ENCODE data around the gene NCAPD2.

The NCAPD2 gene, protein sequence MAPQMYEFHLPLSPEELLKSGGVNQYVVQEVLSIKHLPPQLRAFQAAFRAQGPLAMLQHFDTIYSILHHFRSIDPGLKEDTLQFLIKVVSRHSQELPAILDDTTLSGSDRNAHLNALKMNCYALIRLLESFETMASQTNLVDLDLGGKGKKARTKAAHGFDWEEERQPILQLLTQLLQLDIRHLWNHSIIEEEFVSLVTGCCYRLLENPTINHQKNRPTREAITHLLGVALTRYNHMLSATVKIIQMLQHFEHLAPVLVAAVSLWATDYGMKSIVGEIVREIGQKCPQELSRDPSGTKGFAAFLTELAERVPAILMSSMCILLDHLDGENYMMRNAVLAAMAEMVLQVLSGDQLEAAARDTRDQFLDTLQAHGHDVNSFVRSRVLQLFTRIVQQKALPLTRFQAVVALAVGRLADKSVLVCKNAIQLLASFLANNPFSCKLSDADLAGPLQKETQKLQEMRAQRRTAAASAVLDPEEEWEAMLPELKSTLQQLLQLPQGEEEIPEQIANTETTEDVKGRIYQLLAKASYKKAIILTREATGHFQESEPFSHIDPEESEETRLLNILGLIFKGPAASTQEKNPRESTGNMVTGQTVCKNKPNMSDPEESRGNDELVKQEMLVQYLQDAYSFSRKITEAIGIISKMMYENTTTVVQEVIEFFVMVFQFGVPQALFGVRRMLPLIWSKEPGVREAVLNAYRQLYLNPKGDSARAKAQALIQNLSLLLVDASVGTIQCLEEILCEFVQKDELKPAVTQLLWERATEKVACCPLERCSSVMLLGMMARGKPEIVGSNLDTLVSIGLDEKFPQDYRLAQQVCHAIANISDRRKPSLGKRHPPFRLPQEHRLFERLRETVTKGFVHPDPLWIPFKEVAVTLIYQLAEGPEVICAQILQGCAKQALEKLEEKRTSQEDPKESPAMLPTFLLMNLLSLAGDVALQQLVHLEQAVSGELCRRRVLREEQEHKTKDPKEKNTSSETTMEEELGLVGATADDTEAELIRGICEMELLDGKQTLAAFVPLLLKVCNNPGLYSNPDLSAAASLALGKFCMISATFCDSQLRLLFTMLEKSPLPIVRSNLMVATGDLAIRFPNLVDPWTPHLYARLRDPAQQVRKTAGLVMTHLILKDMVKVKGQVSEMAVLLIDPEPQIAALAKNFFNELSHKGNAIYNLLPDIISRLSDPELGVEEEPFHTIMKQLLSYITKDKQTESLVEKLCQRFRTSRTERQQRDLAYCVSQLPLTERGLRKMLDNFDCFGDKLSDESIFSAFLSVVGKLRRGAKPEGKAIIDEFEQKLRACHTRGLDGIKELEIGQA (N-terminal part only)

DNA sequence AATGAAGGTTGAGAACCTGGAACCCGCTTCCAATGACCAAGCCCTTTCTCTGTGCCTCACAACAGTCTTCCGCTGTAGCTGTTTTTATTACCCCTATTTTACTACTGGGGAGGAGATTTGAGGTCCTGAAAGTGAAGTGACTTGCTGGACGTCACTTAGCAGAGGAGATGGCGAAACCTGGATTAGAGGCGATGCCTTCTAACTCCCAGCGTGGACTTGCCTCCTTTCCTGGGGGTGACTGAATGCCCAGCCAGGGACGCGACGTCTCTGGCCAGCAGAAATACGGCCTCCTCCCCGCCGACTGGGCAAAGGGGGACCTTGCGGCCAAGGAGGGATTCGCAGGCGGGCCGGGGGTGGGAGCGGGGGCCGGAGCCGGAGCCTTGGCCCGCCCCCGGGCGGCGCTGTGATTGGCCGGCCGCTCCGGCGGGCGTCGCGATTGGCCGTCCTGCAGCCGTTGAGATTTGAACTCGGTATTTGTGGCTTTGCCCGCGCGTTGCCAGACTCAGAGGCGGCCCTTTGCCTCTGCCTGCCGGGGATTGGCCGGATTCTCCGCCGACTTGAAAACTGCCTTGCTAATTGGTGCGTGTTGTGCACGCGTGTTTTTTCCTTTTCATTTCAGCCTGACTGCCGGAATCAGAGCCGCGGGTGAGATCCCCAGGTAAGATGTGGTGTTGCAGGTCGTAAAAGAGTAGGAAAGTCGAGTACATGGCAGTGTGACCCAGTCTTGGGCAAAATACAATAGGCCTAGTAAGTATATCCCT is at the start of gene NCAPD2:
NCAPD2 (plus strand) TSS at position 606 of the 761 bp plus-strand sequence. CDS start 997 bp downstream, outside the sequence.
- DNase-seq (ENCODE audit: low spot score) = peak; percentile 93

DNA sequence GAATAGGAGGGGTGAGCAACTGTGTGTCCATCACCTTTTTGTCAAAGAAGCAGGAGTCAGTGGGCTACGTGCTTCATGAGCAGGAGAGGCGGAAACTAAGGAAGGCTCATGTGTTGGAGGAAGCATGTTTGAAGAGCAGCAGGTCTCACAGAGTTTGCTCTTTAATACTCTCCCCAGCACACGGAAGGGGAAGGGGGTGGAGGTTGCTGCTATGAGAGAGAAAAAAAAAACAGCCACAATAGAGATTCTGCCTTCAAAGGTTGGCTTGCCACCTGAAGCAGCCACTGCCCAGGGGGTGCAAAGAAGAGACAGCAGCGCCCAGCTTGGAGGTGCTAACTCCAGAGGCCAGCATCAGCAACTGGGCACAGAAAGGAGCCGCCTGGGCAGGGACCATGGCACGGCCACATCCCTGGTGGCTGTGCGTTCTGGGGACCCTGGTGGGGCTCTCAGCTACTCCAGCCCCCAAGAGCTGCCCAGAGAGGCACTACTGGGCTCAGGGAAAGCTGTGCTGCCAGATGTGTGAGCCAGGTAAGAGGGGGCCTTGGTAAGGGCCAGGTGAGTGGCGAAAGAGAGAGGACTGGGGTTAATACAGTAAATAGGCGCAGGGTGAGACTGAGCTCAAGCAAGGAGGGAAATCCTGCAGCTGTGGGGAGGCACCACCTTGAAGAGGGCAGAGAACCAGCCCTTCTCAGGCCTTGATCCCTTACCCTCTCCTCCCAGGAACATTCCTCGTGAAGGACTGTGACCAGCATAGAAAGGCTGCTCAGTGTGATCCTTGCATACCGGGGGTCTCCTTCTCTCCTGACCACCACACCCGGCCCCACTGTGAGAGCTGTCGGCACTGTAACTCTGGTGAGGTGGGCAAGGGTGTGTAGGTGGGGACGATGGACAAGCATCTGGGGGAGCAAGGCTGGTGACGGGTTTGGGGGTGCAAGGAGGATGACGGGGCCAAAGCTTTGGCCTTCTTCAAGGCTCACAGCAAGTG is 48.9 kb upstream of the NCAPD2 start, which contains the start of gene CD27:
CD27 (plus strand) TSS at position 252 of the 985 bp plus-strand sequence; CDS start at position 393, 141 bp downstream.
- DNase-seq (ENCODE audit: low spot score) = no peak

DNA sequence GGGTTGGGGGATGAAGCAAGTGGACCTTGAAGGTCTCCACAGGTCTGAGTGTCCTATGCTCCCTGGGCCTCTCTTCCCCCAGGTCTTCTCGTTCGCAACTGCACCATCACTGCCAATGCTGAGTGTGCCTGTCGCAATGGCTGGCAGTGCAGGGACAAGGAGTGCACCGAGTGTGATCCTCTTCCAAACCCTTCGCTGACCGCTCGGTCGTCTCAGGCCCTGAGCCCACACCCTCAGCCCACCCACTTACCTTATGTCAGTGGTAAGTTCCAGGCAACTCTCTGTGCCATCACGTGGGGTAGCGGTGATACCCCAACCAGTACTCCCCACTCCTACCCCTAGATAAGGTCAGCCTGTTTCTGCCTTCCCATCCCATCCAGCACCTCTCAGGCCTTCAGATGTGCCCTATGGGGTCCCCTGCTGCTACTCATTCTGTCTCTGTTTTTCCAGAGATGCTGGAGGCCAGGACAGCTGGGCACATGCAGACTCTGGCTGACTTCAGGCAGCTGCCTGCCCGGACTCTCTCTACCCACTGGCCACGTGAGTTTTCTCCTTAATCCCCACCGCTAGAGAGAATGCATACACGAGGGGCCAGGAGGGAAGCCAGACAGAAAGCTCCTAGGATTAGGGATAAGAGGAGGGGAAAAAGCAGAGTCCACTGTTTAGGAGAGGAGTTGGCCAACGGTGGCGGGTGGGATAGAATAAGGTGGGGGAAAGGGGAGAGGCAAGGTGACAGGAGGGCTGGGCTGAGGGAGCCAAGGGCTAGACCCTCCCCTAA is 43.6 kb upstream of the NCAPD2 start:
- DNase-seq (ENCODE audit: low spot score) = no peak

DNA sequence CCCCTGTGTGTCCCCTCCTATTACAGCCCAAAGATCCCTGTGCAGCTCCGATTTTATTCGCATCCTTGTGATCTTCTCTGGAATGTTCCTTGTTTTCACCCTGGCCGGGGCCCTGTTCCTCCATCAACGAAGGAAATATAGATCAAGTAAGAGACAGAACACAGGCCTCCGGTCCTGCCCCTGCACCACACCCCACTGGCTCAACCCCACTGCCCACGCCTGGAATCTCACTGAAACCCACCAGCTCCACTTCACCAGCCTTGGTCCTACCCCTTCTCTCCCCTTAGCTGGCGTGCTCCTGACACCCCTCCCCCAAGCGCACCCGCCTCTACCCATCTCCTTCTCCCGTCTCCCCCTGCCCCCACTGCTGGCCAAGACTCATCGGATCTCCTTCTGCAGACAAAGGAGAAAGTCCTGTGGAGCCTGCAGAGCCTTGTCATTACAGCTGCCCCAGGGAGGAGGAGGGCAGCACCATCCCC is 43.0 kb upstream of the NCAPD2 start:
- no peak for DNase-seq (ENCODE audit: low spot score)

DNA sequence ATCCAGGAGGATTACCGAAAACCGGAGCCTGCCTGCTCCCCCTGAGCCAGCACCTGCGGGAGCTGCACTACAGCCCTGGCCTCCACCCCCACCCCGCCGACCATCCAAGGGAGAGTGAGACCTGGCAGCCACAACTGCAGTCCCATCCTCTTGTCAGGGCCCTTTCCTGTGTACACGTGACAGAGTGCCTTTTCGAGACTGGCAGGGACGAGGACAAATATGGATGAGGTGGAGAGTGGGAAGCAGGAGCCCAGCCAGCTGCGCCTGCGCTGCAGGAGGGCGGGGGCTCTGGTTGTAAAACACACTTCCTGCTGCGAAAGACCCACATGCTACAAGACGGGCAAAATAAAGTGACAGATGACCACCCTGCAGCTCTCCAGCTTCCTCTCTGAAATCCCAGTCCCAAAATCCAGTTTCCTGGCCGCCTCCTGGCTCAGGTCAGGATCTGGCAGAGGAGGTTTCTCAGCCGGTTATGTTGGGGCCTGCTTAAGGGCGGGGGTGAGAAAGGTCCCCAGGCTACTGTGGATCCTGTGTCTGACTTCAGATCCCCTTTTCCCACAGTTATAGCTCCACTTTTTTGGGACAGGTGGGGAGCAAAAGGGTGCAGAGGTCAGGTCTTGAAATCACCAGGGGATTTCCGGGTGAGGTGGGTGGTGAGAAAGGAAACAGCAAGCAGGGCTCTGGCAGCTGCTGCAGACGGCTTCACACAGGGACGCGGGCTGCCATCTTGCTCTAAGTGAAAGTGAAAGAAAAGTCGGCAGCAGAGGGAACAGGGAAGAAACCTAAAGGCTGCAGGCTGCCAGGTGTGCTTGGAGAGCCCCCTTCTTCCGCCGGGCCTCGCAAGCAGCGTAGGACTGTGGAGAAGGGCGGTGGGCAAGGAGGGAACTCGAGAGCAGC is 42.3 kb upstream of the NCAPD2 start, which contains the start of gene TAPBPL:
TAPBPL (plus strand) TSS at position 695 of the 897 bp plus-strand sequence. CDS start 207 bp downstream, outside the sequence.
- DNase-seq (ENCODE audit: low spot score) = peak; percentile 82

DNA sequence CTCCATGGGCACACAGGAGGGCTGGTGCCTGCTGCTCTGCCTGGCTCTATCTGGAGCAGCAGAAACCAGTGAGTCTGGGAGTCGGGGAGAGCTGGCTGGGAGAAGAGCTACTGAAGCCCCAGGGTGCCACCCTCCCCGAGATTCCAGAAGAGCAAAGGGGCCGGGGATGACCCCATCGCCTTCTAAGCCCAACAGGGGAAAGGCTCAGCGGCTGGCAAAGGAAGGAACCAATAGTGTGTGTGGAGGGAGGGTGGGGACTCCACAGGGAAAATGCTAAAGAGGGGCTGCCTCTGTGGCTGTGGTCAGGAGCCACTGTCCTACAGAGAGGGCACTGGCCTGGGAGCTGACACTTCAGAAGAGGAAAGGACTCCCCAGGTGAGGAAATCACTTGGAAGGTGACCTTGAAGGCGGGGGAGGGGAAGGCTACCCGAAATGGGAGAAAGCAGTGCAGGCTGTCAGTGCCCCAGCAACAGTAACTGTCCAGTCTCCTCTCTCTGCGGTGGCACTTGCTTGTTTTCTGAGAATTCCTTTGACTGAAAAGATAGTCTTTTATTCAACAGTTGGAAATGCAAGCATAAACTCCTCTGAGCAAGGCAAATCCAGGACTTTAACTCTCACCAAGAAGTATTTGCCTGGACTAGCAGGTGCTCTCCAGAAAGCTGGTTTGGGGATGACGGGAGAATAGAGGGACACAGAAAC is 41.5 kb upstream of the NCAPD2 start:
- DNase-seq (ENCODE audit: low spot score) = no peak

DNA sequence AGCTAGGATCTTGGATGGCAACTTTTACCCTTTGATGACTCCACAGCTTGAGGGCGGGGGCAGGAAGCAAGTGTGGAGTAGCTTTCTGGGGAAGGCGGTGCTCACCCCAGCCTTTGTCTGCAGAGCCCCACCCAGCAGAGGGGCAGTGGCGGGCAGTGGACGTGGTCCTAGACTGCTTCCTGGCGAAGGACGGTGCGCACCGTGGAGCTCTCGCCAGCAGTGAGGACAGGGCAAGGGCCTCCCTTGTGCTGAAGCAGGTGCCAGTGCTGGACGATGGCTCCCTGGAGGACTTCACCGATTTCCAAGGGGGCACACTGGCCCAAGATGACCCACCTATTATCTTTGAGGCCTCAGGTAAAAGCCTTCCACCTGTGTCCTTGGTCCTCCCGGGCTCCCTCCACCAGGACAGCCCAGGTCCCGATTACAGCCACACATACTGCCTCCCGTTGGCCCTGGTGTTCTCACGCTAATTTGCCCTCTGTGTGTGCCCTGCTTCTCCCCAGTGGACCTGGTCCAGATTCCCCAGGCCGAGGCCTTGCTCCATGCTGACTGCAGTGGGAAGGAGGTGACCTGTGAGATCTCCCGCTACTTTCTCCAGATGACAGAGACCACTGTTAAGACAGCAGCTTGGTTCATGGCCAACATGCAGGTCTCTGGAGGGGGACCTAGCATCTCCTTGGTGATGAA is 40.8 kb upstream of the NCAPD2 start:
- no peak for DNase-seq (ENCODE audit: low spot score)

DNA sequence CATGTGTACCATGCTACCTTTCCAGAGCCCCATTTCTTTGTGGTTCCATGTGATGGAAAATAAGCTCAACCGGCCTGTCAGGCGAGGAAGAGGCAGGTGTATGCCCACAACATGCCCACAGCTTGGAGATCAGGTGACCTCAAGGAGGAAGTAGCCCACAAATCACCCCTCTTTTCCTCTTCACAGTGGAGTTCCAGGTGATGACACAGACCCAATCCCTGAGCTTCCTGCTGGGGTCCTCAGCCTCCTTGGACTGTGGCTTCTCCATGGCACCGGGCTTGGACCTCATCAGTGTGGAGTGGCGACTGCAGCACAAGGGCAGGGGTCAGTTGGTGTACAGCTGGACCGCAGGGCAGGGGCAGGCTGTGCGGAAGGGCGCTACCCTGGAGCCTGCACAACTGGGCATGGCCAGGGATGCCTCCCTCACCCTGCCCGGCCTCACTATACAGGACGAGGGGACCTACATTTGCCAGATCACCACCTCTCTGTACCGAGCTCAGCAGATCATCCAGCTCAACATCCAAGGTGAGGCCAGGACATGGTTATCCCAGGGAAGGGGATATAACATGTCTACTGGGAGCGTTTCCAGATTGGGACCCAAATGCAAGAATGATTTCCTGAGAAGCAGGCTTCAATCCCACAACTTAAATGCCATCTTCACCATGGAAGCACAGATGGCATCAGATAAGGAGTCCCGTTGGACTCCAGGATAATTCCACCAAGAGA is 36.5 kb upstream of the NCAPD2 start:
- DNase-seq (ENCODE audit: low spot score) = no peak

DNA sequence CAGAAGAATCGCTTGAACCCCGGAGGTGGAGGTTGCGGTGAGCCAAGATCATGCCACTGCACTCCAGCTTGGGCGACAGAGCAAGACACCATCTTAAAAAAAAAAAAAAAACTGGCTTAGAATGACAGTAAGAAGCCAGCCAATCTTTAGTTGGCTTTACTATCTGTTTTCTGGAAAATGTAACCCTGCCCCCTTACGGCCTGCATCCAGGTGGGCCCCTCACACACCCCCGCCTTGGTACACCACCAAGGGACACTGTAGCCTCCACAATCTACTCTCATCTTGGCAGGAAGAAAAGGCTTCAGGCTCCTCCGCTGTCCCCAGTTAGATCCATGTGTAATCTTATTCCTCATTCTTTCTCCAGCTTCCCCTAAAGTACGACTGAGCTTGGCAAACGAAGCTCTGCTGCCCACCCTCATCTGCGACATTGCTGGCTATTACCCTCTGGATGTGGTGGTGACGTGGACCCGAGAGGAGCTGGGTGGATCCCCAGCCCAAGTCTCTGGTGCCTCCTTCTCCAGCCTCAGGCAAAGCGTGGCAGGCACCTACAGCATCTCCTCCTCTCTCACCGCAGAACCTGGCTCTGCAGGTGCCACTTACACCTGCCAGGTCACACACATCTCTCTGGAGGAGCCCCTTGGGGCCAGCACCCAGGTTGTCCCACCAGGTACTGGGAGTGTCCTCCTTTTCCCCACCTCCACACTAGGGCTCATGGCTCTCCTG is 35.5 kb upstream of the NCAPD2 start:
- no peak for DNase-seq (ENCODE audit: low spot score)

DNA sequence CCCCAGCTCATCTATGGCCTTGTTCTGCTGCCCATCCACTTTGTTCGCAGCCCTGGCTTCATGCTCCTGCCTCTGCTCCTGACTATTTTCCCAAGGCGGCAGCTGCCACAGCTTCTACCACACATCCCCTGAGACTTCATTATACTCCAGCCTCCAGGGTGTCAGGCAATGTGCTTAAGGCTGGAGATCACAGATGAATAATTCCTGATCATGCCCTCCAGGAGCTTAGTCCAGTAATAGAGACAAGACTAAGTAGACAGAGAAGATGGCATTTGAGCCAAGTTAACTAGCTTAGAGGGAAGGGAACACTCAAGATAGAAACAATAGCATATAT is 34.9 kb upstream of the NCAPD2 start:
- DNase-seq (ENCODE audit: low spot score) = no peak

DNA sequence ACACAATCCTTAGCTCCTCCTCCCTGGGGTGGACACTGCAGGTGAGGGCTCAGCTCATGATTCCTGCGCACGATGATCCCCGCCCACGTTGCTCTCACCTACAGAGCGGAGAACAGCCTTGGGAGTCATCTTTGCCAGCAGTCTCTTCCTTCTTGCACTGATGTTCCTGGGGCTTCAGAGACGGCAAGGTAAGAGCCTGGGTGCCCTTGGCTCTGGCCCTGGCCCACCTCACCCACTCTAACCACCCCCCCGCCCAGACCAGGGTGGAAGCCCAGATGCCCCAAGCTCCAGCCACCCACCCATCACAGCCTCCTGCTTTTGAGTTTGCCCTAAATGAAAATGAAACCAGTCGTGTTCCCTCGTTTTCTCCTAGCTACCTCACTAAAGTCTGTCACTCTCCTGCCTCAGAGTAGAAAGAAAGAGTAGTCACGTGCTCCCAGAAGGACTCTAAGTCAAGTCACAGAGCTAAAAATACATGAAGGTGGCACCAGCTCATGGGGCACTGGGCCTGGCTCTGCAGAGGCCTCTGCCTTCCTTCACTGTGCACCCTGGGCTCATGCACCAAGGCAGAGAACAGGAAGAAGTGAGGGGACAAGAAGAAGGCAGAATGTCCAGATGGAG is 33.0 kb upstream of the NCAPD2 start:
- DNase-seq (ENCODE audit: low spot score) = no peak

DNA sequence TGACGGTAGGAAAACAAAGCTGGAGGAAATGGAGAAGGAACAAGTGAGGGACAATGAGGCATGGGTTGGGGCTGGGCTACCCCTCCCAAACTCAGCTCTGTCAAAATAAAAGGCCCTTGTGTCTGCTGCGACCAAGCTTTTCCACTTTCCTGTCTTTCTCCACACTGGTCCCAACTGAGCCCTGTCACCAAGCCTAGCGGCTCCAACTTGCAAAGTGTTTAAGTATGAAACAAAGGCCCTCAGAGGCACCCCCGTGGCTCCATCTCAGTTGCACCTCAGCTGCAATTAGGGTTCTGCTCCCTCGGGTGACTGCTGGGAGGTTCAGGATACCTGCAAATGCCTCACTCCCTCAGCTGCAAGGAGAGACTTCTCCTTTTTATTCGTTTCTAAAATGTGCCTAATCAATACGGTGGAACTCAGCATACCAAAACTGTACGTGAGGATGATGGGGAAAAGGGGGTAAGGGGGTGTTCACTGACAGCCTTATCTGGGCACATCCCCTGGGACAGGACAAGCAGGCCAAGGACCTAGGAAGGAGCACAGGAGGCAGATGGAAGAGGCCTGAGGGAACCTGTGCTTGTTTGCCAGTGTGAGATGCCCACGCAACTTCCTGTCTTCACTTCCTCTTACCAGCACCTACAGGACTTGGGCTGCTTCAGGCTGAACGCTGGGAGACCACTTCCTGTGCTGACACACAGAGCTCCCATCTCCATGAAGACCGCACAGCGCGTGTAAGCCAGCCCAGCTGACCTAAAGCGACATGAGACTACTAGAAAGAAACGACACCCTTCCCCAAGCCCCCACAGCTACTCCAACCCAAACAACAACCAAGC is 32.3 kb upstream of the NCAPD2 start:
- no peak for DNase-seq (ENCODE audit: low spot score)

DNA sequence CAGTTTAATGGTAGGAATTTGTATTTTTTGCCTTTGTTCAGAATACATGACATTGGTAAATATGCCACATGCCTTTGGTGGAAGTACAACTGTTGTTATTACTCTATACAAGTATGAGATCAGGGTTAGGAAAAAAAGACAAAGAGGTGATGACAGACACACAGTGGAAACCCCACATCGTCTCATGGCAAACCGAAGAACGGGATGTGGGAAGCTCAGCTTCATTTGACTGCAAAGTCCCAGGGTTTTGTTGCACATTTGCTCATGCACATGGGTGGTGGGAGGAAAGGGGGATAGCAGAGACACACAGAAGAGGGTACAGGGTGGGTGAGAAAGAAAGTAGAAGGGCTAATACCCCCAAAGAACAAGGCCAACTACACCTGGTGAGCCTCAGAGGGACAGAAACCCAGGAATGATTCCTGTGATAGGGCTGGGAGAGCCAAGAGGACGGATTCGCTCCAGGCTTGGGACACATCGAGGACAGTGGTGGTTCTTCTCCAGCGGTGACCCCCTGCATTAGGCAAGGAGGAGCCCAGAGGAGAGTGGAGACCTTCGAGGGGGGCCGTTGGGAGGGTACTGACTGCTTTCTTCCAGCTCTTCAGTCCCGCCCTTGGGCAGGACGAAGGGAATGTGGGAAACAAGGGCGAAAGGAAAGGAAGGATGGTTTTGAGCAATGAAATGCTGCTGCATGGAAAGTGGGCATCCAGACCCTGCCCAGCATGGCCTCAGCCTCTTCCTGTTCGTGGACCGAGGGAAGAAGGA is 31.5 kb upstream of the NCAPD2 start:
- no peak for DNase-seq (ENCODE audit: low spot score)

Measured in hematopoietic multipotent progenitor cell treated with erythropoietin and hydrocortisone succinate and interleukin-3 and kit ligand, for 17 days (in vitro differentiated cells).